ENCODE results near the gene OR6Q1. TPM values are rescaled to one million over a fixed set of nuclear protein-coding genes. Genes with fewer than 3 reads are reported as not detected.
"Not testable (repeated sequence)": the region's sequence is repeated elsewhere in the genome, so short reads cannot be mapped to it uniquely, and the experiment has no call there.

The OR6Q1 gene, protein sequence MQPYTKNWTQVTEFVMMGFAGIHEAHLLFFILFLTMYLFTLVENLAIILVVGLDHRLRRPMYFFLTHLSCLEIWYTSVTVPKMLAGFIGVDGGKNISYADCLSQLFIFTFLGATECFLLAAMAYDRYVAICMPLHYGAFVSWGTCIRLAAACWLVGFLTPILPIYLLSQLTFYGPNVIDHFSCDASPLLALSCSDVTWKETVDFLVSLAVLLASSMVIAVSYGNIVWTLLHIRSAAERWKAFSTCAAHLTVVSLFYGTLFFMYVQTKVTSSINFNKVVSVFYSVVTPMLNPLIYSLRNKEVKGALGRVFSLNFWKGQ
- not detected for total RNA-seq
- polyA plus RNA-seq = not detected
- long read RNA-seq, donor 1 = 0 reads
- long read RNA-seq, donor 2 = 0 reads
- long read RNA-seq, donor 3 = 0 reads
- long read RNA-seq, donor 4 = 0 reads

DNA sequence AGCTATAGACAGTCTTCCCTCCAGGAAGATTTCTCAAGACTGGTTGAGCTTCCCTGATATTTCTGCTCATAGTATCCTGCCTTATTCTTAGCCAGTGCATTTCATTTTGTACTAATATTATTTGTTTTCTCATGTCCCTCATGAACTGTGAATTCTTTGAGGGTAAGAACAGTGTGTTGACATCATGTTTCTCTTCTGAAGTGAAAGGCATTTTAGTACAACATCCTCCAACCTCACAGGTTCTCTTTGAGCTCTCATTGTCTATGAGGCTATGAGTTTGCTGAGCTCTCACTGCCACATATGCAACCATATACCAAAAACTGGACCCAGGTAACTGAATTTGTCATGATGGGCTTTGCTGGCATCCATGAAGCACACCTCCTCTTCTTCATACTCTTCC, at the start of gene OR6Q1:
Gene OR6Q1, plus strand, starts transcription at position 301 of the 400 bp plus-strand sequence. Its CDS starts 0 bp downstream, at position 301.
- intact Hi-C loops (cut with DNase I) = no loop called here

DNA sequence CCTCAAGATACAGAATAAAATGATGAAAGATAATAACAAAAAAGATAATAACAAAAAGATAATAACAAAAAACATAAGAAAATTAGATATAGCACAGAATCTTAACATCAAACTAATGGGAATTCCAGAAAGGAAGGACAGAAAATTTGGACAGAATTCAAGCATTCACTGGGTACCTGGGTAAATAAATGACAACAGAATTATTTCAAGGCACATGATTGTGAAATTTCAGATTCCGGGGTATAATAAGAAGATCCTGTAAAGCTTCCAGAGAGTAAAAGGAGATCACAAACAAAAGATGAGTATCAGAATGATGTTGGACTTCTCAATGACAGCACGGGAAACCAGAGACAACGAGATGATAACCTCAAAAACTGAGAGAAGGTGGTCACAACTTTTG, 49.2 kb upstream of the OR6Q1 start:
- no peak overlapping the region for H3K27ac ChIP-seq (ENCODE audit: low read length)
- no peak for ATAC-seq
- H3K4me3 ChIP-seq (ENCODE audit: low read length) = no peak overlapping the region
- H3K4me1 ChIP-seq (ENCODE audit: control insufficient read depth, insufficient read depth, low read length) = no peaks in the 10 kb centered on the region
- DNase-seq = no peak
- H3K9me3 ChIP-seq (ENCODE audit: control insufficient read depth, low read length) = no peaks in the 10 kb centered on the region
- 64% methylated on average over 3 of the region's 3 CpGs for WGBS
- H3K27me3 ChIP-seq (ENCODE audit: control insufficient read depth, insufficient read depth) = no peaks in the 10 kb centered on the region
- intact Hi-C loops (cut with DNase I) = no loop called here

More for the DNA sequence above, at the start of gene OR6Q1:
- ATAC-seq = no peak
- DNase-seq = no peak
- Histone ChIP-seq H3K27me3 (ENCODE audit: control insufficient read depth, insufficient read depth) (no peaks in the 10 kb centered on the region), H3K4me3 (ENCODE audit: low read length) (no peak within 1 kb of the TSS), H3K9me3 (ENCODE audit: control insufficient read depth, low read length) (no peaks in the 10 kb centered on the region), H3K4me1 (ENCODE audit: control insufficient read depth, insufficient read depth, low read length) (no peaks in the 10 kb centered on the region), H3K27ac (ENCODE audit: low read length) (no peak within 1 kb of the TSS)

DNA sequence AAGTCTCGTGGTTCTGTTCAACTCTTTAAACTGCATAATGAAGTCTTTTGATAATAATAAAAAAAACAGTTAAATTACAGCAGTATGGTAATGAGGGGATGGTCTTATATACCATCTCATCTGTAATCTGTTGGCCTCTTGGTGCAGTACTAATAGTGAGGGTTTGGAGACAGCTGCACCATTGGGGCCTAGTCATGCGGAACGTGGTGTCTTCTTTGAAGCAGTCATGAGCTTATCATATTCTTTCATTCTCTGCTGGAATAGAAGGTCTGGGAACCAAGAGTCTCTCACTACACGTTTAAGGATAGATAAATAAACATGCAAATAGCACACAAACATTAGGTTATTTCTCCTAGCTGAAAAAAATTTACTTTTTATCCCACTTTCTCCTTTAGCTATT, 48.0 kb upstream of the OR6Q1 start:
- no peak overlapping the region for H3K27ac ChIP-seq (ENCODE audit: low read length)
- 52% methylated on average over 4 of the region's 4 CpGs for WGBS
- no peaks in the 10 kb centered on the region for H3K4me1 ChIP-seq (ENCODE audit: control insufficient read depth, insufficient read depth, low read length)

DNA sequence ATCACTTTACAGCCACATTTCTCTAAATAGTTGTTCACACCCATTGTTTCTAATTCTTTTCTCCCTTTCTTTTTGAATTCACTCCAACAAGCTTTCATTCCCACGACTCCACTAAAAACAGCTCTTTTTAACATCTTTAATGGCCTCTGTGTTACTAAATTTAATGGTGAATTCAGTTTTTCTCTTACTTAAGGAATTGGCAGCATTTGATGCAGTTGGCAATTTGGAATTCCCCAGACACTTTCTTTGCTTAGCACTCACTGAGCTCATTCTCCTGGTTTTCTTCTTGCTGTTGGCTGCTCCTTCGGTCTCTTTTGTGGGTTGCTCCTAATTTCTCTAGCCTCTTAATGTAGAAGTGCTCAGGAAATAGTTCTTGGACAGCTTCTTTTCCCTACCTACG, 47.6 kb upstream of the OR6Q1 start:
- Histone ChIP-seq H3K4me3 (ENCODE audit: low read length) (no peak overlapping the region), H3K27ac (ENCODE audit: low read length) (no peak overlapping the region), H3K9me3 (ENCODE audit: control insufficient read depth, low read length) (no peaks in the 10 kb centered on the region), H3K27me3 (ENCODE audit: control insufficient read depth, insufficient read depth) (no peaks in the 10 kb centered on the region), H3K4me1 (ENCODE audit: control insufficient read depth, insufficient read depth, low read length) (no peaks in the 10 kb centered on the region)
- intact Hi-C loops (cut with DNase I) = no loop called here
- 42% methylated on average over 3 of the region's 3 CpGs for WGBS
- no peak for DNase-seq
- peak in 1 of 2 donors; percentile 41 for ATAC-seq

More for the DNA sequence above, 48.0 kb upstream of the OR6Q1 start:
- DNase-seq (no peak), ATAC-seq (no peak)
- Histone ChIP-seq H3K9me3 (ENCODE audit: control insufficient read depth, low read length) (no peaks in the 10 kb centered on the region), H3K27me3 (ENCODE audit: control insufficient read depth, insufficient read depth) (no peaks in the 10 kb centered on the region), H3K4me3 (ENCODE audit: low read length) (no peak overlapping the region)
- intact Hi-C loops (cut with DNase I) = no loop called here

DNA sequence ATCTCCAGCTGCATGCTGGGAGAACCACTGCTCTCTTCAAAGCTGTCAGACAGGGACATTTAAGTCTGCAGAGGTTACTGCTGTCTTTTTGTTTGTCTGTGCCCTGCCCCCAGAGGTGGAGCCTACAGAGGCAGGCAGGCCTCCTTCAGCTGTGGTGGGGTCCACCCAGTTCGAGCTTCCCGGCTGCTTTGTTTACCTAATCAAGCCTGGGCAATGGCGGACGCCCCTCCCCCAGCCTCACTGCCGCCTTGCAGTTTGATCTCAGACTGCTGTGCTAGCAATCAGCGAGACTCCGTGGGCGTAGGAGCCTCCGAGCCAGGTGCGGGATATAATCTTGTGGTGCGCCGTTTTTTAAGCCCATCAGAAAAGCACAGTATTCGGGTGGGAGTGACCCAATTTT, 31.2 kb upstream of the OR6Q1 start:
- H3K27me3 ChIP-seq (ENCODE audit: control insufficient read depth, insufficient read depth); H3K4me3 ChIP-seq (ENCODE audit: low read length); DNase-seq; H3K27ac ChIP-seq (ENCODE audit: low read length); ATAC-seq; H3K4me1 ChIP-seq (ENCODE audit: control insufficient read depth, insufficient read depth, low read length); H3K9me3 ChIP-seq (ENCODE audit: control insufficient read depth, low read length); intact Hi-C loops (cut with DNase I): not testable (repeated sequence)
- WGBS = 74% methylated on average over 13 of the region's 13 CpGs

DNA sequence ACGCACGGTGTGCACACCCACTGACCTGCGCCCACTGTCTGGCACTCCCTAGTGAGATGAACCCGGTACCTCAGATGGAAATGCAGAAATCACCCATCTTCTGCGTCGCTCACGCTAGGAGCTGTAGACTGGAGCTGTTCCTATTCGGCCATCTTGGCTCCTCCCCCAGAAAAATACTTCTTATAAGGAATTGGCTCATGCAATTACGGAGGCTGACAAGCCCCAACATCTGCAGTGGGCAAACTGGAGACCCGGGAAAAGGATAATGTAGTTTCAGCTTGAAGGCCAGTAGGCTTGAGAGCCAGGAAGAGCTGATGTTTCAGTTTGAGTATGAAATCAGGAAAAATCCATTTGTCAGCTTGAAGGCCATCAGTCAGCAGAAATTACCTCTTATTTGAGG, 30.7 kb upstream of the OR6Q1 start:
- WGBS = 96% methylated on average over 10 of the region's 10 CpGs
- intact Hi-C loops (cut with DNase I); H3K4me1 ChIP-seq (ENCODE audit: control insufficient read depth, insufficient read depth, low read length); H3K4me3 ChIP-seq (ENCODE audit: low read length); H3K27me3 ChIP-seq (ENCODE audit: control insufficient read depth, insufficient read depth); H3K27ac ChIP-seq (ENCODE audit: low read length); DNase-seq; H3K9me3 ChIP-seq (ENCODE audit: control insufficient read depth, low read length); ATAC-seq: not testable (repeated sequence)

DNA sequence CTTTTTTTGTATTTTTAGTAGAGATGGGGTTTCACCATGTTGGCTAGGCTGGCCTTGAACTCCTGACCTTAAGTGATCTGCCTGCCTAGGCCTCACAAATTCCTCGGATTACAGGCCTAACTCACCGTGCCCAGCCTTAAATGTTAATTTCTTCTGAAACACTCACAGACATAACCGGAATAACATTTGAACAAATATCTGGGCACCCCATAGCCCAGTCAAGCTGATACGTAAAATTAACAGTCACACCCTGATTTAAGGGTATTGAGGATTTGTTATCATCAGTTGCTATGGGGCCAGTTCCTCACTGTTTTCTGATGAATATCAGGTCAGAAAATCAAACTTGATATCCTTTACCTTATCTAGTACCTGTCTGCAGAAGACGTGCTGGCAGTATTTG, 30.1 kb upstream of the OR6Q1 start:
- Histone ChIP-seq H3K9me3 (ENCODE audit: control insufficient read depth, low read length) (no peaks in the 10 kb centered on the region), H3K4me1 (ENCODE audit: control insufficient read depth, insufficient read depth, low read length) (peaks cover 4% of the 10 kb centered on the region), H3K4me3 (ENCODE audit: low read length) (no peak overlapping the region), H3K27me3 (ENCODE audit: control insufficient read depth, insufficient read depth) (no peaks in the 10 kb centered on the region), H3K27ac (ENCODE audit: low read length) (no peak overlapping the region)
- WGBS = 62% methylated on average over 5 of the region's 5 CpGs
- intact Hi-C loops (cut with DNase I) = no loop called here
- ATAC-seq = no peak
- no peak for DNase-seq

DNA sequence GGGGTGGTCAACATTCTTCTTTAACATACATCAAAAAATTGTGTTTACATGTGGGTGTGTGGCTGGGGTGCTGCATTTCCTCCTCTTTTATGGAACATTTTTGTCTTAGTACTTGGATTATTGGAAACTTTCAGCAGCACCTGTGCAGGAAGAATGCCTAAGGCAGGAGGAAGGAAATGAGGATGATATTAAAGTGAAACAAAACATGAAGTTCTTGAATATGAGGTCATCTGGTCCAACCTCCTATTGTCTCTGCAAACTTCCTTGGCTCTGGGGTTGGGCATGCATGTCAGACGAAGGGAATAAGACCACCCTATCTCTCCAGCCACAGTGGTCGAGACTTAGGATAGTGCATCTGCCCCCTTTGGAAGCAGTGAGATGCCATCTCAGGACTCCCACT, 27.7 kb upstream of the OR6Q1 start:
- intact Hi-C loops (cut with DNase I) = no loop called here
- no peak overlapping the region for H3K4me3 ChIP-seq (ENCODE audit: low read length)
- H3K27ac ChIP-seq (ENCODE audit: low read length) = peak overlapping the region; percentile 15
- H3K9me3 ChIP-seq (ENCODE audit: control insufficient read depth, low read length) = no peaks in the 10 kb centered on the region
- no peak for DNase-seq
- H3K27me3 ChIP-seq (ENCODE audit: control insufficient read depth, insufficient read depth) = no peaks in the 10 kb centered on the region
- WGBS = 55% methylated on average over 2 of the region's 2 CpGs
- H3K4me1 ChIP-seq (ENCODE audit: control insufficient read depth, insufficient read depth, low read length) = peaks cover 7% of the 10 kb centered on the region
- ATAC-seq = no peak

DNA sequence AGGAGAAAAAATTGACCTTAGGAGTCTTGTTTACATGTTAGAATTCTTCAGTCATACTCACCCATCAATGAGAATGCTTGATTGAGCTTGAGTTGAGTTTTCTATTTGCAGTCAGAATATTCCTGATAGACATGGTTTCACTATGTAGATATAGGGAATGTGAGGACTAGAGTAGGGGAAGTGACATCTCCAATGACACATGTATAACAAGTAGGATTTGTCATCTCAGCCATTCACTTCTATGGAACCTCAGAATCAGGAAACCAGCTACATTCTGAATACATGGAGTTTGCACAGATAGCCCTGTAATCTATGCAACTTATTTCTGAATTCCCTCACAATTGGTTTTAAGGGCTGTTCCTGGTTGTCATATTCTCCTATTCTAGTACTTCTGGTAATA, 27.2 kb upstream of the OR6Q1 start:
- Histone ChIP-seq H3K27me3 (ENCODE audit: control insufficient read depth, insufficient read depth) (no peaks in the 10 kb centered on the region), H3K9me3 (ENCODE audit: control insufficient read depth, low read length) (no peaks in the 10 kb centered on the region), H3K27ac (ENCODE audit: low read length) (peak overlapping the region; percentile 1), H3K4me1 (ENCODE audit: control insufficient read depth, insufficient read depth, low read length) (peaks cover 7% of the 10 kb centered on the region), H3K4me3 (ENCODE audit: low read length) (no peak overlapping the region)
- DNase-seq (no peak), ATAC-seq (no peak)
- intact Hi-C loops (cut with DNase I) = no loop called here

DNA sequence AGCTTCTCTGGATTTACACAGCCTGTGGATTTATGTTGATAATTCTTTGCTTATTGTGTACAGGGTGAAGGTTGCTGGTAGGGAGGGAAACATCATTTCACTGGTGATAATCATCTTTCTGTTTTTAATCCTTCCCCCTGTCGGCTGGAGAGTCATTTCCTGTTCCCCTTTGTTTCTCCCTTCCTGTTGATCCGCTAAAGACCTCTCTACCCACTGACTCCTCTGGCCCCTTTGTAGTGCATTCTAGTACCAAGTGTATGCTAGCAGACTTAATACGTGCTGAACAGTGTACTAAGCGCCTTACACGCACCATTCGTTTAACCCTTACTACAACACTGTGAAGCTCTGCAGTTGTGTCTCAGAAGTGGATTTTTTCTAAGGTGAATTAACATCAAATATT, 26.1 kb upstream of the OR6Q1 start:
- Histone ChIP-seq H3K27ac (ENCODE audit: low read length) (no peak overlapping the region), H3K4me3 (ENCODE audit: low read length) (no peak overlapping the region), H3K27me3 (ENCODE audit: control insufficient read depth, insufficient read depth) (no peaks in the 10 kb centered on the region), H3K4me1 (ENCODE audit: control insufficient read depth, insufficient read depth, low read length) (peaks cover 7% of the 10 kb centered on the region), H3K9me3 (ENCODE audit: control insufficient read depth, low read length) (no peaks in the 10 kb centered on the region)
- ATAC-seq (peak in 1 of 2 donors; percentile 64), DNase-seq (no peak)
- 49% methylated on average over 6 of the region's 6 CpGs for WGBS
- intact Hi-C loops (cut with DNase I) = no loop called here

DNA sequence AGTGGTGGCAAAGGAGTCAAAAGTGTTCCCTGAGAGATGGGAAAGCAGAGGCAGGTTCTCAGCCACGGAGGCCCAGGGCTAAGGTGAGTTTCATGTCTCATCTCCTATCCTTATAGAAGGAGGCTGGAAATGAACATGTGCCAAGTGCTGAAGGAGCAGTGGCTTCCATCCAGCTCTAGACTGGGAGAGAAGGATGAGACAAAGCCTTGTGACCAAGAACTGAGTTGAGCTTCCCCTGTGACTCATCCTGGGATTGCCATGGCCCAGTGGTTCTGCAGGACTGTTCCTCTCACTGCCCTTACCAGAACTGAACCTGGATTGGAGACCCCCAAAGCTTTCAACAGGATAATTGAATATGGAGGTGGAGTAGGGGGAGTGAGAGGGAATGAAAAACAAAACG, 23.8 kb upstream of the OR6Q1 start:
- ATAC-seq = no peak
- no peaks in the 10 kb centered on the region for H3K9me3 ChIP-seq (ENCODE audit: control insufficient read depth, low read length)
- peaks cover 7% of the 10 kb centered on the region for H3K4me1 ChIP-seq (ENCODE audit: control insufficient read depth, insufficient read depth, low read length)
- H3K4me3 ChIP-seq (ENCODE audit: low read length) = no peak overlapping the region
- H3K27ac ChIP-seq (ENCODE audit: low read length) = no peak overlapping the region
- intact Hi-C loops (cut with DNase I) = no loop called here
- DNase-seq = no peak
- 61% methylated on average over 2 of the region's 2 CpGs for WGBS
- no peaks in the 10 kb centered on the region for H3K27me3 ChIP-seq (ENCODE audit: control insufficient read depth, insufficient read depth)

DNA sequence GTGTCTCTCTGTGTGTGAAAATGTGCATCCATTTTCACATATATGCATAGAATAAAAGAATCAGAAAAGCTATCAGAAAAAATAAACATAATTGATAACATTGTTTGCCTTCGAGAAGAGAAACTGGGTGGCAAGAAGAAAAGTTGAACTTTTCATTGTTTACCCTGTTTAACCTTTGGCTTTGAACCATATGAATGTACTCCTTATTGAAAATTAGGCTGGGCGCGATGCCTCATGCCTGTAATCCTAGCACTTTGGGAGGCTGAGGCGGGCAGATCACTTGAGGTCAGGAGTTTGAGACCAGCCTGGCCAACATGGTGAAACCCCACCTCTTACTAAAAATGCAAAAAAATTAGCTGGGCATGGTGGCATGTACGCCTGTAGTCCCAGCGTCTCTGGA, 19.0 kb upstream of the OR6Q1 start:
- DNase-seq (no peak), ATAC-seq (no peak)
- H3K4me1 ChIP-seq (ENCODE audit: control insufficient read depth, insufficient read depth, low read length) = peaks cover 2% of the 10 kb centered on the region
- no peak overlapping the region for H3K27ac ChIP-seq (ENCODE audit: low read length)
- no peaks in the 10 kb centered on the region for H3K27me3 ChIP-seq (ENCODE audit: control insufficient read depth, insufficient read depth)
- no peaks in the 10 kb centered on the region for H3K9me3 ChIP-seq (ENCODE audit: control insufficient read depth, low read length)
- WGBS = 77% methylated on average over 6 of the region's 6 CpGs
- no peak overlapping the region for H3K4me3 ChIP-seq (ENCODE audit: low read length)
- intact Hi-C loops (cut with DNase I) = no loop called here

Data from right cardiac atrium (tissue), 5 donors.